Panc1 (cell line): Measurements from ENCODE around the gene CDC37. TPM values are rescaled to one million over a fixed set of nuclear protein-coding genes. Genes with fewer than 3 reads are reported as not detected.
A peak's percentile ranks its signal among the peaks of the same experiment; 100 is the strongest.
"Not testable (repeated sequence)": the region's sequence is repeated elsewhere in the genome, so short reads cannot be mapped to it uniquely, and the experiment has no call there.

ENCODE experiments used
- ATAC-seq: fragments of 200-7000 bp; cut with Tn5 transposase; 2 replicates; pipeline ENCODE4 v1.9.1; 2020; ENCODE audit warnings: mild to moderate bottlenecking, moderate library complexity
- BruUV-seq: library from RNA; stranded (reverse); fragments of 400-500 nt; replicated peaks from 2 replicates; lab custom pipeline; 2021; lab: Mats Ljungman, UMichigan
- CTCF ChIA-PET: fragments of 300-600 bp; sonication (Branson Sonifier 250); formaldehyde crosslinking; loops from one replicate; lab custom pipeline; 2022; ENCODE audit warnings: antibody characterized with exemption; lab: Charles Lee
- POLR2A ChIA-PET: fragments of 300-600 bp; sonication (Branson Sonifier 250); formaldehyde crosslinking; loops from one replicate; lab custom pipeline; 2022; ENCODE audit warnings: antibody characterized with exemption; lab: Charles Lee
- DNase-seq: peaks from one replicate; pipeline ENCODE4 v3.0.0-alpha.2; 2010; ENCODE audit warnings: low read depth, low spot score
- H3K27ac ChIP-seq: 2 replicates; pipeline ENCODE4 v1.5.1; 2011; ENCODE audit warnings: mild to moderate bottlenecking, low read length, inconsistent platforms
- H3K27me3 ChIP-seq: fragments of 200-500 bp; sonication (Bioruptor generic); 2 replicates; pipeline ENCODE4 v1.6.0; 2014; ENCODE audit warnings: low read length, inconsistent platforms; ENCODE audit not compliant: control insufficient read depth, insufficient read depth
- H3K36me3 ChIP-seq: fragments of 200-500 bp; sonication (Bioruptor generic); 2 replicates; pipeline ENCODE4 v1.5.1; 2014; ENCODE audit warnings: inconsistent platforms, mild to moderate bottlenecking, low read length, moderate library complexity; ENCODE audit not compliant: control insufficient read depth, insufficient read depth
- H3K4me1 ChIP-seq: 2 replicates; pipeline ENCODE4 v1.5.1; 2011; ENCODE audit warnings: inconsistent platforms, mild to moderate bottlenecking, low read length, moderate library complexity; ENCODE audit not compliant: control insufficient read depth, insufficient read depth
- H3K4me3 ChIP-seq, 2 experiments: 2 replicates each; pipeline ENCODE4 v1.5.1; 2011 to 2012; ENCODE audit warnings: low read depth in 2 of 2, low read length in 2 of 2, mild to moderate bottlenecking in 2 of 2, inconsistent platforms in 1 of 2, moderate library complexity in 1 of 2
- H3K9me3 ChIP-seq: fragments of 200-500 bp; sonication (Bioruptor generic); 2 replicates; pipeline ENCODE4 v1.5.1; 2014; ENCODE audit warnings: low read depth, mild to moderate bottlenecking, inconsistent platforms, low read length, moderate library complexity; ENCODE audit not compliant: control insufficient read depth, insufficient read depth
- CTCF ChIP-seq: fragments of 450-650 bp; IDR thresholded peaks from 2 replicates; pipeline ENCODE4 v1.5.1; 2017; ENCODE audit warnings: mild to moderate bottlenecking
- POLR2AphosphoS5 ChIP-seq: IDR thresholded peaks from 2 replicates; pipeline ENCODE4 v1.6.1; 2012; ENCODE audit warnings: mild to moderate bottlenecking, low read depth, low read length, moderate library complexity
- REST ChIP-seq, 2 experiments: IDR thresholded peaks; 2 replicates each; pipeline ENCODE4 v1.6.1; 2011 to 2012; ENCODE audit warnings: low read depth in 2 of 2, control low read depth in 1 of 2, low read length in 1 of 2, mild to moderate bottlenecking in 1 of 2, moderate library complexity in 1 of 2; ENCODE audit not compliant: insufficient read depth in 1 of 2
- SIN3A ChIP-seq: IDR thresholded peaks from 2 replicates; pipeline ENCODE4 v1.6.1; 2012; ENCODE audit warnings: low read depth, mild to moderate bottlenecking, low read length, moderate library complexity, borderline replicate concordance; ENCODE audit not compliant: insufficient read depth
- TCF7L2 ChIP-seq: IDR thresholded peaks from 2 replicates; pipeline ENCODE4 v1.6.1; 2011; ENCODE audit warnings: mild to moderate bottlenecking, low read depth, low read length, inconsistent platforms
- in situ Hi-C: cut with HindIII; loops from 2 replicates; pipeline ENCODE4 v1.10.0; 2016; ENCODE audit warnings: low sequenced_read_pairs, low pct_unique_long_range_greater_than_20kb
- intact Hi-C: fragments of 100-400 bp; cut with micrococcal nuclease; formaldehyde crosslinking; loops from one replicate; pipeline ENCODE4 v1.10.0; 2022; ENCODE audit not compliant: unreplicated experiment
- total RNA-seq: library from RNA; stranded (reverse); gene quantifications from one replicate; pipeline ENCODE4 v1.2.1, GENCODE V29; 2021; ENCODE audit not compliant: unreplicated experiment

Gene CDC37
- total RNA-seq, 1 experiment from 2014 or later, result 162 TPM

- intact Hi-C loops, result no loop called here
- TF ChIP-seq REST (IDR thresholded peaks at IDR 0.05; ENCODE audit: insufficient read depth in 1 of 2, low read depth in 2 of 2, low read length in 1 of 2), result no peak
- TF ChIP-seq TCF7L2, result no peak
- TF ChIP-seq SIN3A, result no peak
- TF ChIP-seq POLR2AphosphoS5, result no peak
- TF ChIP-seq CTCF, result no peak
- H3K4me3 ChIP-seq, result peak overlapping the region; percentile 79 to 99
- no peak for DNase-seq
- POLR2A ChIA-PET, result interaction anchor here (0.6 kb wide), 2 partner anchors 16 to 135 kb away, joined by 4 read pairs; no protein-coding TSS in a partner anchor
- H3K4me1 ChIP-seq, result peaks cover 9% of the 10 kb centered on the region; the same call in 1 of the 2 replicates
- no peaks in the 10 kb centered on the region for H3K9me3 ChIP-seq
- peak overlapping the region; percentile 94 for H3K27ac ChIP-seq
- ATAC-seq, result no peak
- H3K36me3 ChIP-seq, result peaks cover 2% of the 10 kb centered on the region
- in situ Hi-C loops, result no loop called here
- no TSS peak for BruUV-seq
- H3K27me3 ChIP-seq, result no peaks in the 10 kb centered on the region
- CTCF ChIA-PET, result no interaction called here
Measured at GRCh38 chr19:10402441-10403038, 802 bp downstream of the CDC37 start.

- TF ChIP-seq REST (IDR thresholded peaks at IDR 0.05; ENCODE audit: insufficient read depth in 1 of 2, low read depth in 2 of 2, low read length in 1 of 2) (no peak), POLR2AphosphoS5 (no peak), CTCF (no peak), SIN3A (no peak), TCF7L2 (no peak)
- CTCF ChIA-PET, result no interaction called here
- BruUV-seq, result no TSS peak
- POLR2A ChIA-PET, result interaction anchor here (0.6 kb wide), 2 partner anchors 62 to 148 kb away, joined by 3 to 5 read pairs; partner anchors contain the start of gene MRPL4
- intact Hi-C loops (no loop called here), in situ Hi-C loops (no loop called here)
- Histone ChIP-seq H3K4me1 (peaks cover 6% of the 10 kb centered on the region; the same call in 1 of the 2 replicates), H3K4me3 (no peak overlapping the region), H3K27me3 (no peaks in the 10 kb centered on the region), H3K27ac (no peak overlapping the region), H3K9me3 (no peaks in the 10 kb centered on the region), H3K36me3 (peaks cover 2% of the 10 kb centered on the region)
- no peak for ATAC-seq
- no peak for DNase-seq
Measured at GRCh38 chr19:10399878-10400277, 3.5 kb downstream of the CDC37 start.

- ATAC-seq, H3K27me3 ChIP-seq, BruUV-seq, CTCF ChIA-PET, DNase-seq, H3K4me1 ChIP-seq, in situ Hi-C loops, H3K27ac ChIP-seq, H3K36me3 ChIP-seq, H3K4me3 ChIP-seq, H3K9me3 ChIP-seq, intact Hi-C loops: not testable (repeated sequence)
- POLR2A ChIA-PET, result interaction anchor here (0.6 kb wide), 2 partner anchors 63 to 147 kb away, joined by 3 to 5 read pairs; partner anchors contain the start of gene MRPL4
Measured at GRCh38 chr19:10399340-10399739, 4.0 kb downstream of the CDC37 start.
